PC-9 (cell line): ENCODE results near the gene SNAPC2.

Experiments used
- CTCF ChIP-seq: fragments of 200-600 bp; sonication (generic); conservative IDR thresholded peaks from 2 replicates; pipeline ENCODE4 v1.6.1; 2017; ENCODE audit warnings: mixed run types, antibody characterized with exemption, mild to moderate bottlenecking, moderate library complexity
- EZH2 ChIP-seq: fragments of 200-600 bp; sonication (generic); IDR thresholded peaks from 2 replicates; pipeline ENCODE4 v1.8.0; 2017; ENCODE audit warnings: antibody characterized with exemption, low read depth

GRCh38 chr19:7909471-7910067 lies 10.6 kb upstream of the SNAPC2 start:
- TF ChIP-seq CTCF, result no peak
- no peak for TF ChIP-seq EZH2
